ENCODE data around the gene BEND3.

BEND3 gene

DNA sequence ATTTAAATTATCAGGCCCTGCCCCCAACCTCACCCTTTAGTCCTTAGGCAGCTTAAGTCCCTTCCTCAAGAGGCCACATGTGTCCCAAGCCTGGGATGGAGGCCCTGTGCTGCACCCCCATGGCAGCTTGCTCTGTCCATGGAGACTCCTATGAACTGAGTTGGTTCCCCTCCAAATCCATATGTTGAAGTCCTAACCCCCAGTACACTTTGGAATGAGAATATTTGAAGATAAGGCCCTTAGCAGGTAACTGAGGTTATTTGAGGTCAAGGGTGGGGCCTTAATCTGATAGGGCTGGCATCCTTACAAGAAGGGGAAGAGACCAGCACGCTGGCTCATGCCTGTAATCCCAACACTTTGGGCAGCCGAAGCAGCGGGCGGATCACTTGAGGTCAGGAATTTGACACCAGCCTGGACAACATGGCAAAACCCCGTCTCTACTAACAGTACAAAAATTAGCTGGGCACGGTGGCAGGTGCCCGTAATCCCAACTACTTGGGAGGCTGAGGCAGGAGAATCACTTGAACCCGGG lies 6.7 kb upstream of the BEND3 start:
- TF ChIP-seq, protein P1, sequence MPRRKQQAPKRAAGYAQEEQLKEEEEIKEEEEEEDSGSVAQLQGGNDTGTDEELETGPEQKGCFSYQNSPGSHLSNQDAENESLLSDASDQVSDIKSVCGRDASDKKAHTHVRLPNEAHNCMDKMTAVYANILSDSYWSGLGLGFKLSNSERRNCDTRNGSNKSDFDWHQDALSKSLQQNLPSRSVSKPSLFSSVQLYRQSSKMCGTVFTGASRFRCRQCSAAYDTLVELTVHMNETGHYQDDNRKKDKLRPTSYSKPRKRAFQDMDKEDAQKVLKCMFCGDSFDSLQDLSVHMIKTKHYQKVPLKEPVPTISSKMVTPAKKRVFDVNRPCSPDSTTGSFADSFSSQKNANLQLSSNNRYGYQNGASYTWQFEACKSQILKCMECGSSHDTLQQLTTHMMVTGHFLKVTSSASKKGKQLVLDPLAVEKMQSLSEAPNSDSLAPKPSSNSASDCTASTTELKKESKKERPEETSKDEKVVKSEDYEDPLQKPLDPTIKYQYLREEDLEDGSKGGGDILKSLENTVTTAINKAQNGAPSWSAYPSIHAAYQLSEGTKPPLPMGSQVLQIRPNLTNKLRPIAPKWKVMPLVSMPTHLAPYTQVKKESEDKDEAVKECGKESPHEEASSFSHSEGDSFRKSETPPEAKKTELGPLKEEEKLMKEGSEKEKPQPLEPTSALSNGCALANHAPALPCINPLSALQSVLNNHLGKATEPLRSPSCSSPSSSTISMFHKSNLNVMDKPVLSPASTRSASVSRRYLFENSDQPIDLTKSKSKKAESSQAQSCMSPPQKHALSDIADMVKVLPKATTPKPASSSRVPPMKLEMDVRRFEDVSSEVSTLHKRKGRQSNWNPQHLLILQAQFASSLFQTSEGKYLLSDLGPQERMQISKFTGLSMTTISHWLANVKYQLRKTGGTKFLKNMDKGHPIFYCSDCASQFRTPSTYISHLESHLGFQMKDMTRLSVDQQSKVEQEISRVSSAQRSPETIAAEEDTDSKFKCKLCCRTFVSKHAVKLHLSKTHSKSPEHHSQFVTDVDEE (CRISPR knock-in tag; IDR thresholded peaks at IDR 0.05), result no peak
- TF ChIP-seq TCF4 (CRISPR knock-in tag; IDR thresholded peaks at IDR 0.05; ENCODE audit: borderline replicate concordance) (no peak), ISL1 (CRISPR knock-in tag; IDR thresholded peaks at IDR 0.05) (no peak), RARB (CRISPR knock-in tag; IDR thresholded peaks at IDR 0.05) (no peak), TOX (CRISPR knock-in tag; IDR thresholded peaks at IDR 0.05; ENCODE audit: borderline replicate concordance) (no peak)
- TF ChIP-seq, protein P2, sequence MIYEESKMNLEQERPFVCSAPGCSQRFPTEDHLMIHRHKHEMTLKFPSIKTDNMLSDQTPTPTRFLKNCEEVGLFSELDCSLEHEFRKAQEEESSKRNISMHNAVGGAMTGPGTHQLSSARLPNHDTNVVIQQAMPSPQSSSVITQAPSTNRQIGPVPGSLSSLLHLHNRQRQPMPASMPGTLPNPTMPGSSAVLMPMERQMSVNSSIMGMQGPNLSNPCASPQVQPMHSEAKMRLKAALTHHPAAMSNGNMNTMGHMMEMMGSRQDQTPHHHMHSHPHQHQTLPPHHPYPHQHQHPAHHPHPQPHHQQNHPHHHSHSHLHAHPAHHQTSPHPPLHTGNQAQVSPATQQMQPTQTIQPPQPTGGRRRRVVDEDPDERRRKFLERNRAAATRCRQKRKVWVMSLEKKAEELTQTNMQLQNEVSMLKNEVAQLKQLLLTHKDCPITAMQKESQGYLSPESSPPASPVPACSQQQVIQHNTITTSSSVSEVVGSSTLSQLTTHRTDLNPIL (CRISPR knock-in tag; IDR thresholded peaks at IDR 0.05; ENCODE audit: low read depth), result no peak
- ATAC-seq, result no peak

DNA sequence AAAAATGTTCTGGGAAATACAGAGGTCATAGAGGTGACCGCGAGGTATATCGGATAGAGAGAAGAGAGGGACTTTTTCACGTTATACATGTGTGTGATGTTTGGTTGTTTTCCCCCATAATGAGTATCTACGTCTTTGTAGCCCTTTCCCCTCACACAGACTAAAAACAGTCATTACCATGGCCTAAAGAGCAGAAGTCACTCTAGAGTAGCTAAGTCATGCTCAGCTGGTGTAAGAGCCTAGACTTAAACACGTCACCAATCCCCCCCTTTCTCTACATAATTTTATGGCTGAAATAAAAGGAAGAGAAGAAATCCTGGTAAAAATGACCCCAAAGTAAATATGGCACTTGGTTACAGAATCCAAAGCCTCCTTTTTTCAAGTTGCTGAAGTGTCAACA lies 6.0 kb upstream of the BEND3 start:
- TF ChIP-seq, protein P3, sequence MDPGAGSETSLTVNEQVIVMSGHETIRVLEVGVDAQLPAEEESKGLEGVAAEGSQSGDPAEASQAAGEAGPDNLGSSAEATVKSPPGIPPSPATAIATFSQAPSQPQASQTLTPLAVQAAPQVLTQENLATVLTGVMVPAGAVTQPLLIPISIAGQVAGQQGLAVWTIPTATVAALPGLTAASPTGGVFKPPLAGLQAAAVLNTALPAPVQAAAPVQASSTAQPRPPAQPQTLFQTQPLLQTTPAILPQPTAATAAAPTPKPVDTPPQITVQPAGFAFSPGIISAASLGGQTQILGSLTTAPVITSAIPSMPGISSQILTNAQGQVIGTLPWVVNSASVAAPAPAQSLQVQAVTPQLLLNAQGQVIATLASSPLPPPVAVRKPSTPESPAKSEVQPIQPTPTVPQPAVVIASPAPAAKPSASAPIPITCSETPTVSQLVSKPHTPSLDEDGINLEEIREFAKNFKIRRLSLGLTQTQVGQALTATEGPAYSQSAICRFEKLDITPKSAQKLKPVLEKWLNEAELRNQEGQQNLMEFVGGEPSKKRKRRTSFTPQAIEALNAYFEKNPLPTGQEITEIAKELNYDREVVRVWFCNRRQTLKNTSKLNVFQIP (CRISPR knock-in tag; IDR thresholded peaks at IDR 0.05; ENCODE audit: borderline replicate concordance, low read depth), result no peak
- TF ChIP-seq ZNF8 (CRISPR knock-in tag; IDR thresholded peaks at IDR 0.05) (no peak), ARNTL (CRISPR knock-in tag; IDR thresholded peaks at IDR 0.05; ENCODE audit: borderline replicate concordance, low read depth) (no peak), ISL1 (CRISPR knock-in tag; IDR thresholded peaks at IDR 0.05) (no peak), ZNF565 (CRISPR knock-in tag; conservative IDR thresholded peaks at IDR 0.05; ENCODE audit: low read depth) (no peak), TOX (CRISPR knock-in tag; IDR thresholded peaks at IDR 0.05; ENCODE audit: borderline replicate concordance) (no peak), OSR1 (CRISPR knock-in tag; IDR thresholded peaks at IDR 0.05) (no peak), ESRRG (CRISPR knock-in tag; IDR thresholded peaks at IDR 0.05) (no peak), TCF4 (CRISPR knock-in tag; IDR thresholded peaks at IDR 0.05; ENCODE audit: borderline replicate concordance) (no peak), ZC3H10 (CRISPR knock-in tag; IDR thresholded peaks at IDR 0.05) (no peak)
- TF ChIP-seq, protein P4, sequence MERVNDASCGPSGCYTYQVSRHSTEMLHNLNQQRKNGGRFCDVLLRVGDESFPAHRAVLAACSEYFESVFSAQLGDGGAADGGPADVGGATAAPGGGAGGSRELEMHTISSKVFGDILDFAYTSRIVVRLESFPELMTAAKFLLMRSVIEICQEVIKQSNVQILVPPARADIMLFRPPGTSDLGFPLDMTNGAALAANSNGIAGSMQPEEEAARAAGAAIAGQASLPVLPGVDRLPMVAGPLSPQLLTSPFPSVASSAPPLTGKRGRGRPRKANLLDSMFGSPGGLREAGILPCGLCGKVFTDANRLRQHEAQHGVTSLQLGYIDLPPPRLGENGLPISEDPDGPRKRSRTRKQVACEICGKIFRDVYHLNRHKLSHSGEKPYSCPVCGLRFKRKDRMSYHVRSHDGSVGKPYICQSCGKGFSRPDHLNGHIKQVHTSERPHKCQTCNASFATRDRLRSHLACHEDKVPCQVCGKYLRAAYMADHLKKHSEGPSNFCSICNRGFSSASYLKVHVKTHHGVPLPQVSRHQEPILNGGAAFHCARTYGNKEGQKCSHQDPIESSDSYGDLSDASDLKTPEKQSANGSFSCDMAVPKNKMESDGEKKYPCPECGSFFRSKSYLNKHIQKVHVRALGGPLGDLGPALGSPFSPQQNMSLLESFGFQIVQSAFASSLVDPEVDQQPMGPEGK (CRISPR knock-in tag; IDR thresholded peaks at IDR 0.05; ENCODE audit: borderline replicate concordance), result no peak
- no peak for ATAC-seq

DNA sequence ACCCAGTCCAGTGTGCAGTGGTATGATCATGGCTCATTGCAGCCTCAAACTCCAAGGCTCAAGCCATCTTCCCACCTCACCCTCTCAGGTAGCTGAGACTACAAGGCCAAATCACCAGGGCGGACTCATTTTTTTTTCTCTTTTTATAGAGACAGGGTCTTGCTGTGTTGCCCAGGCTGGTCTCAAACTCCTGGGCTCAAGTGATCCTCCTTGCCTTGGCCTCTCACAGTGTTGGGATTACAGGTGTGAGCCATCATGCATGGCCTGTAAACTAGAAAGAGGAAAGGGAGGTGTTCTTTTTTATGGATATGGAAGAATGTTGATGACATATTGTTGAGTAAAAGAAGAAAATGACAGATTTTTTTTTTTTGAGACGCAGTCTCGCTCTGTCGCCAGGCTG lies 5.1 kb upstream of the BEND3 start:
- TF ChIP-seq ZFP30 (CRISPR knock-in tag; IDR thresholded peaks at IDR 0.05) (no peak), OSR1 (CRISPR knock-in tag; IDR thresholded peaks at IDR 0.05) (no peak), ZNF565 (CRISPR knock-in tag; conservative IDR thresholded peaks at IDR 0.05; ENCODE audit: low read depth) (no peak), PPARA (CRISPR knock-in tag; IDR thresholded peaks at IDR 0.05; ENCODE audit: borderline replicate concordance) (no peak)
- TF ChIP-seq, protein P3 (CRISPR knock-in tag; IDR thresholded peaks at IDR 0.05; ENCODE audit: borderline replicate concordance, low read depth), result no peak
- TF ChIP-seq, protein P1 (CRISPR knock-in tag; IDR thresholded peaks at IDR 0.05), result no peak
- TF ChIP-seq, protein P5, sequence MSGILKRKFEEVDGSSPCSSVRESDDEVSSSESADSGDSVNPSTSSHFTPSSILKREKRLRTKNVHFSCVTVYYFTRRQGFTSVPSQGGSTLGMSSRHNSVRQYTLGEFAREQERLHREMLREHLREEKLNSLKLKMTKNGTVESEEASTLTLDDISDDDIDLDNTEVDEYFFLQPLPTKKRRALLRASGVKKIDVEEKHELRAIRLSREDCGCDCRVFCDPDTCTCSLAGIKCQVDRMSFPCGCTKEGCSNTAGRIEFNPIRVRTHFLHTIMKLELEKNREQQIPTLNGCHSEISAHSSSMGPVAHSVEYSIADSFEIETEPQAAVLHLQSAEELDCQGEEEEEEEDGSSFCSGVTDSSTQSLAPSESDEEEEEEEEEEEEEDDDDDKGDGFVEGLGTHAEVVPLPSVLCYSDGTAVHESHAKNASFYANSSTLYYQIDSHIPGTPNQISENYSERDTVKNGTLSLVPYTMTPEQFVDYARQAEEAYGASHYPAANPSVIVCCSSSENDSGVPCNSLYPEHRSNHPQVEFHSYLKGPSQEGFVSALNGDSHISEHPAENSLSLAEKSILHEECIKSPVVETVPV (CRISPR knock-in tag; IDR thresholded peaks at IDR 0.05), result no peak
- ATAC-seq, result no peak

Data from SK-N-SH treated with all-trans-retinoic acid at 6 μM for 48 hours (cell line).